Lower leg skin (tissue), 3 donors: ENCODE results near the gene SLC25A39.

Source experiments
- CTCF ChIP-seq, 3 donors: fragments of 450-650 bp; IDR thresholded peaks; one replicate each; pipeline ENCODE4 v1.5.1; 2016; ENCODE audit warnings: antibody characterized with exemption in 3 of 3, mild to moderate bottlenecking in 3 of 3, moderate library complexity in 2 of 3
- POLR2A ChIP-seq, 2 donors: fragments of 450-650 bp; IDR thresholded peaks; one replicate each; pipeline ENCODE4 v1.6.1; 2016 to 2017; ENCODE audit warnings: antibody characterized with exemption in 2 of 2, mild to moderate bottlenecking in 1 of 2, moderate library complexity in 1 of 2

- TF ChIP-seq CTCF (IDR thresholded peaks at IDR 0.05) (no peak), POLR2A (IDR thresholded peaks at IDR 0.05) (no peak)
These were observed 15.8 kb downstream of the SLC25A39 start for GRCh38 chr17:44308865-44309264.
